ENCODE data around the gene SAP30BP. TPM values are rescaled to one million over a fixed set of nuclear protein-coding genes. Genes with fewer than 3 reads are reported as not detected.

SAP30BP gene
- total and polyA plus RNA-seq, 8 donors, result 22.4 to 106 (median 37.7) TPM

- no peaks in the 10 kb centered on the region for H3K27me3 ChIP-seq
- intact Hi-C loops (cut with DNase I), result no loop called here
- DNase-seq, result peak in 1 of 6 donors; percentile 4
- H3K36me3 ChIP-seq, result peaks cover 4 to 45% (median 20%) of the 10 kb centered on the region in 3 donors
- no peak for ATAC-seq
- H3K4me3 ChIP-seq, result no peak overlapping the region
- H3K4me1 ChIP-seq, result peaks cover 26 to 49% (median 30%) of the 10 kb centered on the region in 3 donors
- 66% methylated on average over 3 of the region's 3 CpGs for WGBS, 2 donors
- peak overlapping the region in 2 of 4 donors; percentile 93 to 94 for H3K27ac ChIP-seq
- H3K9me3 ChIP-seq, result no peaks in the 10 kb centered on the region
- TF ChIP-seq CTCF (IDR thresholded peaks at IDR 0.05), result no peak
- no peak for FAIRE-seq
Measured at GRCh38 chr17:75698659-75699058, 31.5 kb downstream of the SAP30BP start.

- no peak for FAIRE-seq
- intact Hi-C loops (cut with DNase I), result no loop called here
Measured at GRCh38 chr17:75701288-75701687, 34.1 kb downstream of the SAP30BP start.

GRCh38 chr17:75703191-75703590 is 36.1 kb downstream of the SAP30BP start:
- Histone ChIP-seq H3K4me3 (no peak overlapping the region), H3K9me3 (no peaks in the 10 kb centered on the region), H3K4me1 (peaks cover 12 to 30% (median 14%) of the 10 kb centered on the region in 3 donors), H3K36me3 (peaks cover 4 to 74% (median 50%) of the 10 kb centered on the region in 3 donors), H3K27me3 (no peaks in the 10 kb centered on the region), H3K27ac (no peak overlapping the region)
- no peak for FAIRE-seq
- ATAC-seq, result no peak
- no peak for DNase-seq
- no peak for TF ChIP-seq CTCF (IDR thresholded peaks at IDR 0.05)
- WGBS, 2 donors, result 93 to 95% methylated on average over 12 of the region's 12 CpGs
- intact Hi-C loops (cut with DNase I), result no loop called here

More at GRCh38 chr17:75701288-75701687, 34.1 kb downstream of the SAP30BP start:
- H3K27ac ChIP-seq, result peak overlapping the region in 2 of 4 donors; percentile 93 to 94
- WGBS, 2 donors, result 83 to 85% methylated on average over 10 of the region's 10 CpGs
- peaks cover 4 to 56% (median 42%) of the 10 kb centered on the region in 3 donors for H3K36me3 ChIP-seq
- H3K27me3 ChIP-seq, result no peaks in the 10 kb centered on the region
- no peak for TF ChIP-seq CTCF (IDR thresholded peaks at IDR 0.05)
- ATAC-seq, result no peak
- H3K9me3 ChIP-seq, result no peaks in the 10 kb centered on the region
- peaks cover 26 to 49% (median 30%) of the 10 kb centered on the region in 3 donors for H3K4me1 ChIP-seq
- no peak for DNase-seq
- no peak overlapping the region for H3K4me3 ChIP-seq

- no peaks in the 10 kb centered on the region for H3K27me3 ChIP-seq
- no peak for TF ChIP-seq CTCF (IDR thresholded peaks at IDR 0.05)
- peaks cover 10 to 26% (median 11%) of the 10 kb centered on the region in 3 donors for H3K4me1 ChIP-seq
- WGBS, 2 donors, result 89 to 98% methylated on average over 9 of the region's 9 CpGs
- H3K36me3 ChIP-seq, result peaks cover 4 to 76% (median 50%) of the 10 kb centered on the region in 3 donors
- H3K9me3 ChIP-seq, result no peaks in the 10 kb centered on the region
- H3K4me3 ChIP-seq, result no peak overlapping the region
- DNase-seq (no peak), FAIRE-seq (no peak), ATAC-seq (no peak)
- H3K27ac ChIP-seq, result no peak overlapping the region
- intact Hi-C loops (cut with DNase I), result no loop called here
Measured at GRCh38 chr17:75703591-75703990, 36.5 kb downstream of the SAP30BP start.
